Epithelial cell of prostate (primary cell): ENCODE results near the gene ATG101.
A peak's percentile ranks its signal among the peaks of the same experiment; 100 is the strongest.
"Not testable (repeated sequence)": the region's sequence is repeated elsewhere in the genome, so short reads cannot be mapped to it uniquely, and the experiment has no call there.

Experiments
- DNase-seq: peaks from one replicate; pipeline ENCODE4 v3.0.0-alpha.2; 2011; ENCODE audit warnings: low read depth, low spot score
- H3K27ac ChIP-seq: fragments of 450-650 bp; 2 replicates; pipeline ENCODE4 v1.5.1; 2017; ENCODE audit warnings: mild to moderate bottlenecking

Gene ATG101

GRCh38 chr12:52091061-52091460 lies 21.3 kb downstream of the ATG101 start:
- no peak for DNase-seq
- no peak overlapping the region for H3K27ac ChIP-seq

- H3K27ac ChIP-seq = no peak overlapping the region
Measured at GRCh38 chr12:52091869-52092268, 22.1 kb downstream of the ATG101 start.

GRCh38 chr12:52093346-52093745 lies 23.6 kb downstream of the ATG101 start:
- no peak for DNase-seq
- no peak overlapping the region for H3K27ac ChIP-seq

More at GRCh38 chr12:52091869-52092268, 22.1 kb downstream of the ATG101 start:
- DNase-seq = no peak

GRCh38 chr12:52096332-52097044 lies 26.7 kb downstream of the ATG101 start:
- H3K27ac ChIP-seq = no peak overlapping the region
- DNase-seq = no peak

- DNase-seq = no peak
- H3K27ac ChIP-seq = no peak overlapping the region
Measured at GRCh38 chr12:52097045-52097666, 27.4 kb downstream of the ATG101 start.

GRCh38 chr12:52104431-52105089 lies 34.8 kb downstream of the ATG101 start:
- not testable (repeated sequence) for DNase-seq, H3K27ac ChIP-seq

GRCh38 chr12:52116222-52117125 lies 46.7 kb downstream of the ATG101 start:
- peak; percentile 67 for DNase-seq
- H3K27ac ChIP-seq = peak overlapping the region; percentile 32

- not testable (repeated sequence) for H3K27ac ChIP-seq, DNase-seq
Measured at GRCh38 chr12:52117806-52118475, 48.2 kb downstream of the ATG101 start.

- DNase-seq = no peak
- H3K27ac ChIP-seq = no peak overlapping the region
Measured at GRCh38 chr12:52119398-52120254, 49.8 kb downstream of the ATG101 start.

GRCh38 chr12:52120951-52121823 lies 51.4 kb downstream of the ATG101 start:
- no peak overlapping the region for H3K27ac ChIP-seq
- DNase-seq = no peak

GRCh38 chr12:52121824-52122539 lies 52.2 kb downstream of the ATG101 start:
- DNase-seq = no peak

GRCh38 chr12:52122540-52122871 lies 52.7 kb downstream of the ATG101 start:
- H3K27ac ChIP-seq = no peak overlapping the region
- no peak for DNase-seq

More at GRCh38 chr12:52121824-52122539, 52.2 kb downstream of the ATG101 start:
- no peak overlapping the region for H3K27ac ChIP-seq

GRCh38 chr12:52122904-52123303 lies 53.1 kb downstream of the ATG101 start:
- no peak overlapping the region for H3K27ac ChIP-seq
- DNase-seq = no peak

GRCh38 chr12:52123487-52124186 lies 53.9 kb downstream of the ATG101 start:
- no peak for DNase-seq
- H3K27ac ChIP-seq = no peak overlapping the region

GRCh38 chr12:52125476-52125900 lies 55.7 kb downstream of the ATG101 start:
- no peak for DNase-seq
- H3K27ac ChIP-seq = no peak overlapping the region

GRCh38 chr12:52126050-52126604 lies 56.3 kb downstream of the ATG101 start:
- no peak for DNase-seq
- H3K27ac ChIP-seq = no peak overlapping the region
